Psoas muscle (tissue), 8 donors: ENCODE data around the gene MRAP. TPM values are rescaled to one million over a fixed set of nuclear protein-coding genes. Genes with fewer than 3 reads are reported as not detected.

Experiments used
- ATAC-seq, 4 donors: fragments of 200-7000 bp; cut with Tn5 transposase; one replicate each; pipeline ENCODE4 v1.9.1; 2020; ENCODE audit warnings: moderate library complexity in 3 of 4, mild to moderate bottlenecking in 2 of 4
- DNase-seq, 2 donors: peaks; one replicate each; pipeline ENCODE4 v3.0.0-alpha.2; 2020
- H3K27ac ChIP-seq: fragments of 200-600 bp; one replicate; pipeline ENCODE4 v1.8.0; 2022
- H3K27me3 ChIP-seq, 3 donors: fragments of 200-600 bp in 1 of 3; one replicate each; pipeline versions ENCODE4 v1.6.1 to v1.8.0; 2013 to 2022; ENCODE audit warnings: low read length in 2 of 3, mild to moderate bottlenecking in 2 of 3, moderate library complexity in 1 of 3; ENCODE audit not compliant: insufficient read depth in 3 of 3
- H3K36me3 ChIP-seq, 2 donors: fragments of 200-600 bp in 1 of 2; one replicate each; pipeline versions ENCODE4 v1.6.1 to v1.8.0; 2013 to 2022; ENCODE audit warnings: low read depth in 1 of 2, mild to moderate bottlenecking in 1 of 2, moderate library complexity in 1 of 2; ENCODE audit not compliant: insufficient read depth in 1 of 2
- H3K4me1 ChIP-seq: fragments of 200-600 bp; one replicate; pipeline ENCODE4 v1.8.0; 2022
- H3K4me3 ChIP-seq: fragments of 200-600 bp; one replicate; pipeline ENCODE4 v1.8.0; 2022; ENCODE audit warnings: mild to moderate bottlenecking
- H3K9me3 ChIP-seq: fragments of 200-600 bp; one replicate; pipeline ENCODE4 v1.8.0; 2022
- WGBS, 3 donors: extraction: QIAGEN DNeasy Blood & Tissue Kit; methylation state at CpG; one replicate each; pipeline versions ENCODE4 v1.1.6 to v1.1.7; 2013; 5-methylcytosine and 5-hydroxymethylcytosine counted together
- intact Hi-C, 2 donors: fragments of 100-400 bp; cut with DNase I; formaldehyde crosslinking; loops; one replicate each; pipeline versions ENCODE4 v1.11.0 to v1.14.2; 2022
- polyA plus RNA-seq, 3 donors: library from polyadenylated mRNA; stranded (reverse); fragments of 200-250 nt; gene quantifications; one replicate each; pipeline ENCODE4 v1.2.3, GENCODE V29; 2013
- total RNA-seq, 4 donors: library from RNA; stranded (reverse); fragmentation: NEBNext Ultra II Directional in 2 of 4; extraction: Animal tissue kit (Norgen Biotek cat#: 25700) in 2 of 4; gene quantifications; one replicate each; pipeline versions ENCODE4 v1.2.1 to v1.2.4, GENCODE V29; 2021 to 2023
- TF ChIP-seq, protein P1 (sequence below): fragments of 200-600 bp; IDR thresholded peaks from one replicate; pipeline ENCODE4 v1.8.0; 2022; ENCODE audit warnings: antibody characterized with exemption
- donor health status: healthy with polysubstance abuse.
- donor health status: DM: no; HTN: no; CAD: no; lungs with moderate emphysema.
- donor health status: Bipolar disorder and iron deficiency.
- donor health status: healthy.
- donor health status: DM: yes; HTN: yes; CAD: no.
- donor health status: DM: no; HTN: no; CAD: no.
- donor health status: DM: no; HTN: no; CAD: no.
- donor health status: DM: yes; HTN: yes; CAD: no.

Gene MRAP
- total and polyA plus RNA-seq, 7 donors: 0.16 to 3.1 (median 0.37) TPM; not detected in 2

GRCh38 chr21:32301596-32301995 lies 2.9 kb downstream of the MRAP start:
- Histone ChIP-seq H3K27ac (no peak overlapping the region), H3K9me3 (no peaks in the 10 kb centered on the region), H3K27me3 (no peaks in the 10 kb centered on the region), H3K4me1 (no peaks in the 10 kb centered on the region), H3K4me3 (no peak overlapping the region), H3K36me3 (peaks cover 0 to 7% of the 10 kb centered on the region in 2 donors)
- intact Hi-C loops: no loop called here
- ATAC-seq: no peak
- DNase-seq: no peak
- TF ChIP-seq, protein P1, sequence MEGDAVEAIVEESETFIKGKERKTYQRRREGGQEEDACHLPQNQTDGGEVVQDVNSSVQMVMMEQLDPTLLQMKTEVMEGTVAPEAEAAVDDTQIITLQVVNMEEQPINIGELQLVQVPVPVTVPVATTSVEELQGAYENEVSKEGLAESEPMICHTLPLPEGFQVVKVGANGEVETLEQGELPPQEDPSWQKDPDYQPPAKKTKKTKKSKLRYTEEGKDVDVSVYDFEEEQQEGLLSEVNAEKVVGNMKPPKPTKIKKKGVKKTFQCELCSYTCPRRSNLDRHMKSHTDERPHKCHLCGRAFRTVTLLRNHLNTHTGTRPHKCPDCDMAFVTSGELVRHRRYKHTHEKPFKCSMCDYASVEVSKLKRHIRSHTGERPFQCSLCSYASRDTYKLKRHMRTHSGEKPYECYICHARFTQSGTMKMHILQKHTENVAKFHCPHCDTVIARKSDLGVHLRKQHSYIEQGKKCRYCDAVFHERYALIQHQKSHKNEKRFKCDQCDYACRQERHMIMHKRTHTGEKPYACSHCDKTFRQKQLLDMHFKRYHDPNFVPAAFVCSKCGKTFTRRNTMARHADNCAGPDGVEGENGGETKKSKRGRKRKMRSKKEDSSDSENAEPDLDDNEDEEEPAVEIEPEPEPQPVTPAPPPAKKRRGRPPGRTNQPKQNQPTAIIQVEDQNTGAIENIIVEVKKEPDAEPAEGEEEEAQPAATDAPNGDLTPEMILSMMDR: no peak
- WGBS, 3 donors: 89 to 98% (median 94%) methylated on average over 2 of the region's 2 CpGs

DNA sequence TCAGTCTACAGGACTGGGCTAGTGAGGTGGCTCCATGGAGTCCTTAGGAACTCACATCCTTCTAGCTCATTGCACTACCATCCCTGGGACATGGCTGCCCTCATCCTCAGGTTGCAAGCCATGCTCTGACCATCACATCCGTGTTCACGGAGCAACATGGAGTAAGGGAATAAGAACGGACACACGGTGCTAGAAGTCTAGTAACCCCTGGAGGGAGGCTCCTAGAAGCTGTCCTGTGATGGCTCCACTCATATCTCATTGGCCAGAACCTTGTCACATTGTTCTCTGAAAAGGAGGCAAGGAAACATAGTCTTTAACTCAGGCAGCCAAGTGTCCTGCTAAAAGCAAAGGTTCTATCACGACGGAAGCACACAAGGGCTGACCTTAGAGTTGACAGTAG lies 3.9 kb downstream of the MRAP start:
- H3K27me3 ChIP-seq: no peaks in the 10 kb centered on the region
- H3K4me1 ChIP-seq: no peaks in the 10 kb centered on the region
- DNase-seq (no peak), ATAC-seq (no peak)
- no peak overlapping the region for H3K4me3 ChIP-seq
- TF ChIP-seq, protein P1: no peak
- no peak overlapping the region for H3K27ac ChIP-seq
- no peaks in the 10 kb centered on the region for H3K9me3 ChIP-seq
- intact Hi-C loops: no loop called here
- 89 to 92% (median 92%) methylated on average over 6 of the region's 6 CpGs for WGBS, 3 donors
- peaks cover 0 to 7% of the 10 kb centered on the region in 2 donors for H3K36me3 ChIP-seq

DNA sequence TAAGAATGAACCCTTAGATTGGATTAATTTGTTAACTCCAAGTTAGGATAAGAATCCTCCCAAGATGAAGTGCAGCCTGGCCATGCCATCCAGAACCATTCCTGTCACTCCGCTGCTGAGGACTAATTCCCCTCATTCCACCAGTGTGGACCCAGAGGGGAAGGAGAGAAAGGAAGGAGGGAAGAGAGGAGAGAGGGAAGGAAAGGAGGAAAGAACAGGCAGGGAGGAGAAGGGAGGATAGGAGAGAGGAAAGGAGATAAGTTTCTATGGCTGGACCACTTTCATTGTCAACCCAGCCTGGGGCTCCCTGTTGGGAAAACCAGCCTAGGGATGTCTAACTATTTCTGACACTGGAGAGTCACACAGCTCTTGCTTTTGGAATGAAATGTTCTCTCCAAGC lies 4.7 kb downstream of the MRAP start:
- Histone ChIP-seq H3K4me3 (no peak overlapping the region), H3K27me3 (no peaks in the 10 kb centered on the region), H3K9me3 (no peaks in the 10 kb centered on the region), H3K36me3 (peaks cover 0 to 12% of the 10 kb centered on the region in 2 donors), H3K27ac (no peak overlapping the region), H3K4me1 (no peaks in the 10 kb centered on the region)
- TF ChIP-seq, protein P1: no peak
- intact Hi-C loops: no loop called here
- ATAC-seq (no peak), DNase-seq (no peak)
- 96 to 100% (median 96%) methylated on average over 1 of the region's 1 CpG for WGBS, 3 donors

DNA sequence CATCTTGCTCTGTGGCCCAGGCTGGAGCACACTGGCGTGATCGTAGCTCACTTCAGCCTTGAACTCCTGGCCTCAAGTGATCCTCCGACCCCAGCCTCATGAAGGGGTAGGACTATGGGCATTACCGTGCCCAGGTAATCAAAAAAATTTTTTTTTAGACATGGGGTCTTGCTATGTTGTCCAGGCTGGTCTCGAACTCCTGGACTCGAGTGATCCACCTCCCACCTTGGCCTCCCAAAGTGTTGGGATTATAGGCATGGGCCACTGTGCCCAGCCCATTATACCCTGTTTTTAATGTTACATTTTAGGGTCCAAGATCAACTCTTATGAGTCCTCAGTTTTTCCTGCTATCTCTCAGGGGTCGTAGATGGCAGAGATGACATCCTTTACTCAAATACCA lies 6.3 kb downstream of the MRAP start:
- TF ChIP-seq, protein P1: no peak
- Histone ChIP-seq H3K27me3 (no peaks in the 10 kb centered on the region), H3K4me3 (no peak overlapping the region), H3K36me3 (peaks cover 0 to 12% of the 10 kb centered on the region in 2 donors), H3K9me3 (no peaks in the 10 kb centered on the region), H3K4me1 (no peaks in the 10 kb centered on the region), H3K27ac (no peak overlapping the region)
- intact Hi-C loops: no loop called here
- DNase-seq: no peak
- no peak for ATAC-seq
- 95 to 99% (median 95%) methylated on average over 7 of the region's 7 CpGs for WGBS, 3 donors
